HAP-1 (cell line): ENCODE results near the gene PITX2.
"Not testable (repeated sequence)": the region's sequence is repeated elsewhere in the genome, so short reads cannot be mapped to it uniquely, and the experiment has no call there.

Experiments used
- DNase-seq, 2 experiments: peaks; one replicate each; pipeline ENCODE4 v3.0.0-alpha.2; 2016 to 2020; ENCODE audit warnings: low spot score in 2 of 2
- H3K27me3 ChIP-seq: fragments of 250-450 bp; sonication (Bioruptor Pico); 2 replicates; pipeline ENCODE4 v1.5.1; 2020; ENCODE audit warnings: low read depth, mild to moderate bottlenecking, moderate library complexity
- H3K36me3 ChIP-seq: fragments of 250-450 bp; sonication (Bioruptor Pico); replicated peaks from 2 replicates; pipeline ENCODE4 v1.5.1; 2020; ENCODE audit warnings: mild to moderate bottlenecking
- H3K4me1 ChIP-seq: fragments of 250-450 bp; sonication (Bioruptor Pico); 2 replicates; pipeline ENCODE4 v1.5.1; 2020; ENCODE audit warnings: mild to moderate bottlenecking
- H3K4me3 ChIP-seq: fragments of 250-450 bp; sonication (Bioruptor Pico); 2 replicates; pipeline ENCODE4 v1.5.1; 2020; ENCODE audit warnings: mild to moderate bottlenecking, moderate library complexity
- H3K9me3 ChIP-seq: fragments of 250-450 bp; sonication (Bioruptor Pico); 2 replicates; pipeline ENCODE4 v1.5.1; 2020; ENCODE audit warnings: mild to moderate bottlenecking, moderate library complexity
- in situ Hi-C: fragments of 300-500 bp; cut with MboI; formaldehyde crosslinking; loops from 3 replicates; pipeline ENCODE4 v1.14.3; 2020; ENCODE audit warnings: low sequenced_read_pairs, inconsistent platforms, mixed read lengths

PITX2 gene

DNA sequence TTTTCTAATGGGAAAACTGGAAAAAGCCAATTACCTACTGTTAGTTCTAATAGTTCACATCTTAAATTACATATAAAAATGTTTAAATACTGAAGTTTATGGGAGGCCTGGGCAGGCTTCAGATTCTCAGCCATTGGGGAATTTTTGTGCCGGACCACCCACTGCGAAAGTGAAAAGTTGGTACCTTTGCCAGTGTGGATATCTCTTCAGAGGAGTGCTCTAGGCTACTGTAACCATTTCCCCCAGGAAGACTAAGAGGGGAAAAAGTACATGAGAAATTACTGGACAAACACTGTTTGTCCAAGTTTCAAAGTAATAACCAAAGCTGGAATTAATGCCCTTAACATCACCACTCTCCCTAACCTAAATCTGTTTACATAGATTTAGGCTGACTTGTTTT lies 20.8 kb downstream of the PITX2 start:
- Histone ChIP-seq H3K9me3 (peaks cover under 1% of the 10 kb centered on the region; the same call in 1 of the 2 replicates), H3K4me3 (no peak overlapping the region), H3K4me1 (no peaks in the 10 kb centered on the region), H3K36me3 (no peaks in the 10 kb centered on the region), H3K27me3 (no peaks in the 10 kb centered on the region)
- DNase-seq = no peak
- in situ Hi-C loops = no loop called here

DNA sequence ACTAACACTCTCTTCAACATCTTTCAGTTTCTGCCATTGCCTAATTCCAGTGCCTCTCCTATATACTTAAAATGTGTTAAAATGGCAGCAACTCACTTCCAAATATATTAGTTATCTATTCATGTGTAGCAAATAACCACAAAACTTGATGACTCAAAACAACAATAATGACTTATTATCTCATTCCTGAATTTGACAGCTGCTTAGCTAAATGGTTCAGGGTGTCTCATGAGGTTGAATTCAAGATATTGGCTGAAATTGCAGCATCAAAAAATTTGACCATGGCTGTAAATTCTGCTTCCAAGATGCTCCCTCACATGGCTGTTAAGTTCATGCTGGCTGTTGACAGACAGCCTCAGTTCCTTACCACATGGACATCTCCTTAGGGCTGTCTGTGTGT lies 25.3 kb downstream of the PITX2 start:
- Histone ChIP-seq H3K36me3 (no peaks in the 10 kb centered on the region), H3K27me3 (no peaks in the 10 kb centered on the region; the same call in 1 of the 2 replicates), H3K4me3 (no peak overlapping the region), H3K4me1 (no peaks in the 10 kb centered on the region), H3K9me3 (peaks cover 8% of the 10 kb centered on the region; the same call in 1 of the 2 replicates)
- in situ Hi-C loops = no loop called here
- DNase-seq = no peak

DNA sequence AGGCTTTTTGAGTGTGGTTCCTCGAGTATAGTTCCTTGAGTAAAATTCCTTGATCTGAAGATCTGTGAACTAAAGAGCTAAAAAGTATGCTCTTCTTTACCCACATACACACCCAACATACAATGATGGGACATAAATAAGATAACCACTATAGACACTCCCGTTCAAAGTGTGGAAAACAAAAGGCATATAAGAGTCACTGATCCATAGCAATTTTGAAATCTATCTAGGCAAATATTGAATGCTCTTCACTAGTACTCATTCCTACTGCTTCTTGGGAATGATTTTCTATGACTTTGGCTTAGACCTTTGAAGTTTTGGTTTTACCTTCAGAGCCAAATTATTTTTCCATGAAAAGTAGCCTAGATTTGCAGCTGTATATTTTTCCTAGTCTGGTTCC lies 26.4 kb downstream of the PITX2 start:
- H3K36me3 ChIP-seq = no peaks in the 10 kb centered on the region
- H3K4me3 ChIP-seq = no peak overlapping the region
- H3K4me1 ChIP-seq = no peaks in the 10 kb centered on the region
- in situ Hi-C loops = no loop called here
- peaks cover 8% of the 10 kb centered on the region; the same call in 1 of the 2 replicates for H3K9me3 ChIP-seq
- H3K27me3 ChIP-seq = no peaks in the 10 kb centered on the region; the same call in 1 of the 2 replicates
- no peak for DNase-seq

DNA sequence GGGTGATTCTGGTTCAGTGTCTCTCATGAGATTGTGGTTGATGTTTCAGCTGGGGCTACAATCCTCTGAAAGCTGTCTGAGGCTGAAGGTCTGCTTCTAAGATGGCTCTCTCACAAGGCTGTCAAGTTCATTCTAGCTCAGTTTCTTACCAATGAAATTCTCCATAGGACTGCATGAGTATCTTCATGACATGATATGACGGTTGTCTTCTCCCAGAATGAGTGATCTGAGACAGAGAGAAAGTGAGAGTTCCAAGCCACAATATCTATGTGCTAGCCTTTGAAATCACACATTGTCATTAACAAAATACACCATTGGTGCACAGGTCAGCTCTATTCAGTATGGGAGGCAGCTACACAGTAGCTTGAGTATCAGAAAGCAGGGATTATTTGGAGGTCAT lies 27.3 kb downstream of the PITX2 start:
- H3K4me3 ChIP-seq = no peak overlapping the region
- no peak for DNase-seq
- no peaks in the 10 kb centered on the region for H3K4me1 ChIP-seq
- H3K36me3 ChIP-seq = no peaks in the 10 kb centered on the region
- in situ Hi-C loops = no loop called here
- peaks cover 8% of the 10 kb centered on the region; the same call in 1 of the 2 replicates for H3K9me3 ChIP-seq
- peaks cover 3% of the 10 kb centered on the region for H3K27me3 ChIP-seq

DNA sequence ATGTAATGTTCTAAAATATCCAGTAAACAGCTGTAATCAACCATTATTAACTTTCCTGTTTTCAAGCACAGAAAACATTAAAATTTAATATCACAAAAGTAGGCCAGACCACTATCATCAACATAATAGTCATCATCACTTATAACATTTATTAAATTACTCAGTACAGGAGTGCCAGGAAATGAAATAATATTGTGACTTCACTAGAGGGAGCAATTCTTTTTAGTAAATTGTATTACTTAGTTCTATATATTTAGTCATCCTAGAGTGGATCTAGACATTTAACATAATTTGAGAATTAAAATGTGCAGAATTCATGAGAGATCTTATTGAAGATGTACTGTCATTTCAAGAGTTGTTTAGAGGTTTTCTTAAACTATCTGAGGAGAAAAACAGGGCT lies 33.6 kb downstream of the PITX2 start:
- Histone ChIP-seq H3K4me3 (no peak overlapping the region), H3K9me3 (no peaks in the 10 kb centered on the region), H3K27me3 (peaks cover 3% of the 10 kb centered on the region), H3K36me3 (no peaks in the 10 kb centered on the region), H3K4me1 (no peaks in the 10 kb centered on the region)
- no peak for DNase-seq
- in situ Hi-C loops = no loop called here

DNA sequence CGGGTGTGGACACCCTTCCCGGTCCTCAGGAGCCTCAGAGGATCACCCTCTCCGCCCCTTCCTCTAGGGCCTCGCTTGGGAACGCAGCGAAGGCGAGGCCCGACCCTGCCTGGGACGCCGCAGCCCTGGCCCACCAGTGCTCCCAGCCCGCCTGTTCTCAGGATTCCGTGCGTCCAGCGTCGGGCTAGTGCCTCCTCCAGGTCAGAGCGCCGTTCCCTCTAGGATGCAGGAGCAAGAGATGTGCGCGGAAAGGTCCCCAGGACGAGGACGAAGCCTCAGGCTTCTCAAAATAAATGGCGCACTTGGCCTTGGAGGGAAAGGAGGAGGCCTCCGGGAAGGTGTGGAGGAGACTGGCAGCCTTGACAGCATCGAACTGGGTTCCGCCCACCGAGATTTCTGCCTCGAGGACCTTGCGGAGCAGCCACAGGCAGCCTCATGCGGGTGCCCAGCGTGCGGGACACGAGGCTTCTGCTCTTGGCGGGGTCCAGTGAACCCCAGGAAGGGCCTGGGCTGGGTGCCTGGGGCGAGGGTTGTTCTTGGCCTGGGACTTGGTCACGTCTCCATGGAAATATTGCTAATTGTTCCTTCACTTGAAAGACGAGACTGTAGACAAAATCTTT lies 35.1 kb downstream of the PITX2 start:
- H3K9me3 ChIP-seq = no peaks in the 10 kb centered on the region
- DNase-seq = no peak
- in situ Hi-C loops = no loop called here
- H3K4me1 ChIP-seq = no peaks in the 10 kb centered on the region
- H3K27me3 ChIP-seq = peaks cover 3% of the 10 kb centered on the region; the same call in 1 of the 2 replicates
- no peaks in the 10 kb centered on the region for H3K36me3 ChIP-seq
- no peak overlapping the region for H3K4me3 ChIP-seq

DNA sequence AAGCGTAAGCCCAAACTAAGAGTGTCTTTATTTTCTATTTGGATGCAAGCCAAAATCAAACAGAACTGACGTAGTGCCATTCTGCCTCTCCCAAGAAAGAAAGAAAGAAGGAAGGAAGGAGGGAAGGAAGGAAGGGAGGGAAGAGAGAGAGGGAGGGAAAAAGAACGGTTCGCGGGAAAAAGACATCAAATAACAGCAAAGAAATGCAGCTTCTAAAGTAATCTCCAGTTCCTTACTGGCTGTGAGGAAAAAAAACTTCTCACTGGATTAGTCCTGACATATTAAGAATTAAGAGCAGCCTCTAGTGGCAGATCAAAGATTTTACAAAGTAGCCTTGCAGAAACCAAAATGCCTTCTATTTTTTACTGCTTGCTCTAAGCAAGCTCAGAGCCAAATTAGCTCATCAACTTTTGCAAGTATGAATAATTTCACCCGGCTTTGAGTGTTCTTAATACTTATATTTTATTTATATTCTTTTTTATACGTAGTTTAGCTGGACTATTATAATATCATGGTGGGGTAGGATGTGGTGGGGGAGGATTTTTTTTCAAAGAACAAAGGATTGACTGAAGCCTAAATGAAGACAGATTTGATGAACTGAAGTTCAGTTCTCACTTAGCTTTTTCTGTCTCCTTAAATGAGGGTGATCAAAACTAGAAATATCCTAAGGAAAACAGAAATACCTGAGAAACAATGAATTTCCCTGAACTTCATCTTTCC lies 36.6 kb downstream of the PITX2 start:
- H3K9me3 ChIP-seq = no peaks in the 10 kb centered on the region
- in situ Hi-C loops = no loop called here
- peaks cover 3% of the 10 kb centered on the region; the same call in 1 of the 2 replicates for H3K27me3 ChIP-seq
- H3K4me3 ChIP-seq = peak overlapping the region; percentile 8
- DNase-seq = peak in 1 of 2 experiments; percentile 79
- no peaks in the 10 kb centered on the region for H3K4me1 ChIP-seq
- no peaks in the 10 kb centered on the region for H3K36me3 ChIP-seq

DNA sequence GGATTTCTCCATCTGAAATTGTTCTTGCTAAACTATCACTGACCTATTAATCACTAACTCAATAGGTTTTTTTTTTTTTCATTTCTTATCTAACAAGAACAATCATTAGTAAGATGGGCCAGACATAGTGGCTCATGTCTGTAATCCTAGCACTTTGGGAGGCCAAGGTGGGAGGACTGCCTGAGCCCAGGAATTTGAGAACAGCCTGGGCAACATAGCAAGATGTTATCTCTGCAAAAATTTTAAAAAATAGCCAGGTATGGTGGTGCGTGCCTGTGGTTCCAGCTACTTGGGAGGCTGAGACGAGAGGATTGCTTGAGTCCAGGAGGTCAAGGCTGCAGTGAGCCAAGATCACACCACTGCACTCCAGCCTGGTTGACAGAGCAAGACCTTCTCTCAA lies 46.2 kb downstream of the PITX2 start:
- H3K4me1 ChIP-seq, DNase-seq, in situ Hi-C loops: not testable (repeated sequence)

More for the DNA sequence above, 46.2 kb downstream of the PITX2 start:
- not testable (repeated sequence) for H3K36me3 ChIP-seq, H3K4me3 ChIP-seq, H3K27me3 ChIP-seq, H3K9me3 ChIP-seq
